GM04504 (cell line): ENCODE data around the gene FLRT2.

Experiments
- DNase-seq: peaks from one replicate; pipeline ENCODE4 v3.0.0-alpha.2; 2012; ENCODE audit warnings: low read depth

The FLRT2 gene, protein sequence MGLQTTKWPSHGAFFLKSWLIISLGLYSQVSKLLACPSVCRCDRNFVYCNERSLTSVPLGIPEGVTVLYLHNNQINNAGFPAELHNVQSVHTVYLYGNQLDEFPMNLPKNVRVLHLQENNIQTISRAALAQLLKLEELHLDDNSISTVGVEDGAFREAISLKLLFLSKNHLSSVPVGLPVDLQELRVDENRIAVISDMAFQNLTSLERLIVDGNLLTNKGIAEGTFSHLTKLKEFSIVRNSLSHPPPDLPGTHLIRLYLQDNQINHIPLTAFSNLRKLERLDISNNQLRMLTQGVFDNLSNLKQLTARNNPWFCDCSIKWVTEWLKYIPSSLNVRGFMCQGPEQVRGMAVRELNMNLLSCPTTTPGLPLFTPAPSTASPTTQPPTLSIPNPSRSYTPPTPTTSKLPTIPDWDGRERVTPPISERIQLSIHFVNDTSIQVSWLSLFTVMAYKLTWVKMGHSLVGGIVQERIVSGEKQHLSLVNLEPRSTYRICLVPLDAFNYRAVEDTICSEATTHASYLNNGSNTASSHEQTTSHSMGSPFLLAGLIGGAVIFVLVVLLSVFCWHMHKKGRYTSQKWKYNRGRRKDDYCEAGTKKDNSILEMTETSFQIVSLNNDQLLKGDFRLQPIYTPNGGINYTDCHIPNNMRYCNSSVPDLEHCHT

DNA sequence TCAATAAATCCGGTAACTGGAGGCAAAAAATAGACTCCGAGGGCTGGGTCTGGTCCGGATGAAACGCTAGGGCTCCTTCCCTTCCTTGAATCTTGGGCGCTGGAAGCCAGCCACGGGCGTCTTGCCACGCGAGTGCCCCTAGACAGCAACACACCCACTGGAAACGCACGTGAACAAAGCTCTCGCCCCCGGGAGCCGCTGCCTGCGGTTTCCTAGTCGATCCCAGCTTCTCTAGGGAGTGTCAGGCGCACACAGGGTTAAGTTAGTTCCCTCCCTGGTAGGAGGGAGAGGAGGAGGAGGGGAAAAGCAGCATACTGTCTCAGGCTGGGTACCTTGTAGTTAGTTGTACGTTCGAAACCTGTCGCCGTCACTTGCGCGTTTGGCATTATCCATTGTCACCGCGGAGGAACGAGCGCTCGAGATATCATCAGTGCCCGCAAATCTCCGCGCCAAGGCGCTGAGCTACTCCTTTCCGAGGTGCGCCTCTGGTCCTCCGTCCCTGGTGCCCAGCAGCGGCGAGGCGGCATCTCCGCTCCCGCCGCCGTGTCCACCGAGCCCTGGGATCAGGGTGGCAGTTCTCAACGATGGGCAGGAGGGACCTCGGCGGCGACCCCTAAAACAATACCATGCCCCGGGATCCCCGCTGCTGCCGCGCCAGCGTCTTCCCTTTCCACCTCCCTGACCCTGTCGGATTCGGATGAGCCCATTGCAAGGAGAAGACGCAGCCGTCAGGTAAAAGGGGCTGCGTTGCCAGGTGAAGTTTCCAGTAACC, at the start of gene FLRT2:
TSS of gene FLRT2 (plus strand) at position 342 of the 772 bp plus-strand sequence. CDS start 91,371 bp downstream, outside the sequence.
- DNase-seq = peak; percentile 58

DNA sequence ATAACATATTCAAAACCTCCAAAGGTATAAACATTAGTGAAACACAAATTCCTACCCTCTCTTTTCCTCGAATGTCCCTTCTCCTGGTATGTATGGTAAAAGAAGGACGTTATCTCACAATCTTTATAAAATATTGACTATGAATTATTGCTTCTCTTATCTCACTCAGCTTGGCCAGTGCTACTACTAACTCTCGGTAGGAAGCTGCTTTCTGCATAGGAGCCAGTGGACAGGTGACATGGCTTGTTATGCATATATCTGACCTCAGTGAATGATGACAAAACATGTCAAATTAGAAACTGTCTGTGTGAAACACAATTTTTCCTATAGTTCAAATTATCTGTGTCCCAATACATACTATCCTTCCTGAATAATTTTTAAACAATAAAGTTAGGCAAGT, 48.5 kb upstream of the FLRT2 start:
- no peak for DNase-seq

GRCh38 chr14:85482552-85482951, 47.4 kb upstream of the FLRT2 start:
- no peak for DNase-seq

DNA sequence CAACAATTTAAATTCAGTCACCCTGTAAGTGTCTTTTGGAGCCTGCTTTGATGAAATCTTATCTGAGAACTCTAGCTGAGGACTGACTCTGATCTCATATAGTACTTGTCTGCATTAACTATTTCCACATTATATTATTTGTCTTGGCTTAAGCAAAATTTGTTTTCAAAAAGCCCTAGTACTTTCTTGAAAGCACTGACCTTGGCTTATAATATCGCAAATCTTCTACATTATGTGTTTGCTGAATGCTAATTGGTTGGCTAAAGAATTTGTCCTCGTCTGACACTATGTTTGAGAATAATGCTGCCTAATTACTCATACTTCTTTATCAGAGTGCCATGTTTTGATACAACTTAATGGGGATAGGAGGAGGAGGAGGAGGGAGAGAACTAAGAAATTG, 46.9 kb upstream of the FLRT2 start:
- DNase-seq = no peak

GRCh38 chr14:85483652-85484051, 46.3 kb upstream of the FLRT2 start:
- no peak for DNase-seq

DNA sequence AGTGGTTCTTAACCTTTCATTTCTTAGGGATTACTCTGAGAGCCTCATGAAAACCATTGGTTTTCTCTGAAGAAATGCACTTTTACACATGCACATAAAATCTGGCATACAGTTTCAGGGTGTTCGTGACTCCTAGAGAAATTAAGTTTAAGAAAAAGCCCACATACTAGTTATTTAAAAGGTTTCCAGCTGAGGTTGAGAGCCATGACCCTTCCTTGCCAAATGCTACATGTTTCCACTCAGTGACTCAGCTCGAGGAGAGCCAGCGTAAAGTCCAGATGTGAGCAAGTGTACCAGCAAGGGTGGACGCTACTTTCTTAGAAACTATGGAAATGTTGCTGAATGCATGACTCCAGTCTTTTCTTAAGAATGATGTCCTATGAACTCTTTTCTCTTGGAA, 42.7 kb upstream of the FLRT2 start:
- DNase-seq = peak; percentile 94

GRCh38 chr14:85501751-85502150, 28.2 kb upstream of the FLRT2 start:
- DNase-seq = no peak

GRCh38 chr14:85508863-85509262, 21.1 kb upstream of the FLRT2 start:
- DNase-seq = no peak

DNA sequence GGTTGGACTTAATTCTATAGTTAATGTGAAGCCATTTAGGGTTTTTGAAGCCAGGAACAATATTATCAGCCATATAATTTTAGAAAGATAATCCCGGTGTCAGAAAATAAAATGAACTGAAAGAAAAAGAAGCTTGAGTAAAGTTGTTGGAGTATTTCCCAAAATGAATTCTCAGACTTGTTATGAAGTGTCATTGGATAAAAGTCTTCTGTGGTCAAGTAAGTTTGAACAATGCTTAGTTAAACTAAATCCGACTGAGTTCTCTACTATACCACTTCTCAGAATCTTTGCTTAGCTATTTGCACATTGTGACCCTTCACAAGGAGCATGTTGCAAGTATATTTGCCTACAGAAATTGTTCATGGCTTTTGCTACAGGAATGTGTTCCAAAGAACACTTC, 17.5 kb upstream of the FLRT2 start:
- no peak for DNase-seq

DNA sequence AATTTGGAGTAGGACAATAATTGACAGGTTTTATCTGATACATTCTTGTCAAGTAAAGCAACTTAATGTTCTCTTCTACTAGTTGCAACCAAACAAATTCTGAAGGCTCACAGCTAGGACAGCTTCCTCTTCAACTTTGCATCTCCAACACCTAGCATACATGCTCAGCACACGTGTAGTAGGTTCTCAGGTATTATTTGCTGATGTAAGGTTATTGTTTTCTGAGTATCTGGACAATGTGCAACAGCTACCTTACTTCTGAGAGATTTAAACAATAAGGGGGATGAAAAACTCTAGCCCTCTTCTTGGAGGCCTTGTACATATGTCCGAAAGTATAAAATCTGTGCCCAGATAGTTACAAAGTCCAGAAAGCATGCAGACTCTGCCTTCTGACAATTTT, 15.5 kb upstream of the FLRT2 start:
- DNase-seq = no peak

DNA sequence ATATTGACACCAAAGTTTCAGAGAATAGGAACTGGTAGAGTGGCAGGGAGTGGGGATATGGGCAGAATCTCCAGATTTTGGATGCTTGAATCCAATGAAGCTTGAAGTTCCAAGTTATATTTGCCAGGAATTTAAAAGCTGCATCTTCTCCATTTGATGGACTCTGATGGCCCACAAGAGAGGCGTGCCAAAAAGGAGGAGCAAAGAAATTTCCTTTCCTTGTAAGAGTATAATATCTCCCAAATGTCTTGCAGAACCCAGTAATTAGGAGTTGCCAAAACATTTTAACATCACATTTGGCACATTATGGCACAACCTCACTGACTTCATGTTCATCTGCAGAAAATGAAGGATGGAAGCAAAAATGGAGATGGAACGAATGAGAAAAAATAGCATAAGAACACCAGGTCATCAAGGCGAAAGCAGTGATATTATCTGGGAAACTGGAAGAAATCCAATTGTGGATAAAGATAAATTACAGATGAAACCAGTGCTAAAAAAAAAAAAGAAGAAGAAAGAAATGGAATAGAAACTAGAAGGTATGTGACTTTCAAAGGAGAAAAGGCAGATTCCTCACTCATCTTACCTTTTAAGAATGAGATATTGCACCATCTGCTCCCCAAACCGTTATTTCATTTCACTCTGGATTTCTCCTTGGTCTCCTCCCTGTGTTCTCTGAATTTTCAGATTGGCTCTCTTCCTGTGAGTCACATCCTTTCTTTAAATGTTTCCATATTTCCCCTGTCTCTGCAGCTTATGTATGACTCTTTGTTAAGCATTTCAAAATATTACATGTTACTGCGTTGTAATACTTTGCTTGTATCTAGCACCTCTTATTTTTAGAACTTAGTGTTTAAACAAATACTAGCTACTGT, 13.5 kb upstream of the FLRT2 start:
- peak; percentile 86 for DNase-seq

DNA sequence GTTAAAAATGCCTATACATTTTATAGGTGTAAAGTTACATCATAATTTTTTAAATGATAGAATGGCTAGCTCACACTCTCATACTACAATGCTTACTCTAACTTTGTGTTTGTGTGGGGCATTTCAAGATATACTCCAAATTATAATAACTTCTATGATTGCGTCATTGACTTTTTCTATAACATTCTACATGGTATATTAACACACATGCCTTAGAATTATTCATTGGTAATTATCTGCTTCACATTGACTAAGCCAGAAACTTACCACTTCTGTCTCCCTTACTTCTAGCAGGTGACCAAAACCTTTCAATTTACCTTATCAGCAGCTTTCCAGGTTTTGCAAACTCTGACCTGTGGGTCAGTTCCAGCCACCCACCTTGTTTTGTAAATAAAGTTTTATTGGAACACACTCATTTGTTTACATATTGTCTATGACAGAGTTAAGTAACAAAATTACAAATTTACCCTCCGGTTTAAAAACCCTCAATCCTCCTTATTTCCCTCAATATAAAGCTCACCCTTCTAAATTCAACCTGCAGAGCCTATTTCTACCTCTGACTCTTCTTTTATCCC, 12.7 kb upstream of the FLRT2 start:
- DNase-seq = no peak

DNA sequence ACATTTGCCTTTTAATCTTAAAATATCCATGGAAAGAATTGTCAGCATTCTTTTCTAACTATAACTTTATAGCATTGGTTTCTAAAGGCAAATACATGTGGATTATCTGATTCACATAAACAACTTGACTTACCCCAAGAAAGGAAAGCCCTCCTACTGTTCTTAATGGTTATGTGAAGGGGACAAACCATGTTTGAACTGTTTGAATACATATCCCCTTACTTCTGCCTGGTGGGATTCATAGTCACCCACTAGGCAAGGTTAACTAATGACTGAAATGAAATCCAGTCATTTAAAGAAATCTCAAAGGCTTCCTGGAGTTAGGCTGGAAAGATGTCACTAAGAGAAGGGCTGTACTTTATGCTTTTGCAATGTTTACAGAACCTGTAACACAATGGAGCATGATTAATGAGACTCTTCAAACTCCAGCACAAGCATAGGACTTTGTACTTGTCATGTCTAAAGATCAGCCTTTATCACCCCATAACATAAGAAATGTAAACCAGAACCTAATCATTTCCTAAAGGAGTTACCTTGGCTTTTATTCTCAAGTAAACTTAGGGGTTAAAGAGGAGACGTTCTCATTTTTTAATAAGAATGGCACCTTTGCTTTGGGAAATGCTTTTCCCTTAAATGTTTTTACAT, 10.2 kb upstream of the FLRT2 start:
- DNase-seq = no peak

GRCh38 chr14:85520581-85520980, 9.4 kb upstream of the FLRT2 start:
- DNase-seq = no peak

GRCh38 chr14:85523624-85524023, 6.3 kb upstream of the FLRT2 start:
- DNase-seq = no peak

DNA sequence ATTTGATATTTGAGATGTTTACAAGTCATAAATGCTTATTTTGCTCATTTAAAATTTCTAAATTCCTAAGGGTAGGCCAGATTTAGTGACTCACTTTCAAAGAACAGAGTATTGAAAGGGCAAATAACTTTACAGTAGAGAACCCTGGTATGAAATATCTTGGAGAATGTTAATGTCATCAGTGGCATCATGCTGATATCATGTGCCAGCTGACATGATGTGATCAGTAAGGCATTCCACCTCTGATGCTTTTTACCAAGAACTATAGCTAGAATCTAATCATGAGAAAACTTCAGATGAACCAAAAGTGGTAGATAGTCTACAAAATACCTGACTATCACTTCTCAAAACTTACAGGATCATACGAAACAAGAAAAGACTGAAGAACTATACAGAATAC, 2.9 kb upstream of the FLRT2 start:
- DNase-seq = no peak

DNA sequence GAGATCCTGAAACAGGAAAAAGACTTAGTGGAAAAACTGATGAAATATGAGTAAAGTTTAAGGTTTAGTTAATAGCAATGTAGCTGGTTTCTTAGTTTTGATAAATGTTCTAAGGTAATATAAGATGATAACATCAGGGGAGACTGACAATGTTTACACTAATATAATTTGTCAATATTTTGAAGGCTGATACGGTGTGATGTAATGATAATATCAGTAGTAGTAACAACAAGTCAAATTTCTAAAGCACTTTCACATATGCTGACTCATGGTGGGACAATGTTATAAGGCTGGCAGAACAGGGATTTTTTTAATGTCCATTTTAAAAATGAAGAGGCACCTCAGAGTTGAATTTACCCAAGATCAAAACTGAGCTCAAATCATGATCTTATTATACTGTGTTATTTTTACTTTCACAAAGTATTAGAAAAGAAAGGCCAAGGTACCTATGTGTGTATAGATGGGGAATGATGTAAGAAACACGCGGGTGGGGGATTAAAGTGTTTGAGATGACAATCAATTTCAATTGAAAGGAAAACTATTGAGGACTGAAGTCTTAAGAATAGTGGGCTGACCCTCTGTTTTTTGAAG, 2.4 kb upstream of the FLRT2 start:
- no peak for DNase-seq

DNA sequence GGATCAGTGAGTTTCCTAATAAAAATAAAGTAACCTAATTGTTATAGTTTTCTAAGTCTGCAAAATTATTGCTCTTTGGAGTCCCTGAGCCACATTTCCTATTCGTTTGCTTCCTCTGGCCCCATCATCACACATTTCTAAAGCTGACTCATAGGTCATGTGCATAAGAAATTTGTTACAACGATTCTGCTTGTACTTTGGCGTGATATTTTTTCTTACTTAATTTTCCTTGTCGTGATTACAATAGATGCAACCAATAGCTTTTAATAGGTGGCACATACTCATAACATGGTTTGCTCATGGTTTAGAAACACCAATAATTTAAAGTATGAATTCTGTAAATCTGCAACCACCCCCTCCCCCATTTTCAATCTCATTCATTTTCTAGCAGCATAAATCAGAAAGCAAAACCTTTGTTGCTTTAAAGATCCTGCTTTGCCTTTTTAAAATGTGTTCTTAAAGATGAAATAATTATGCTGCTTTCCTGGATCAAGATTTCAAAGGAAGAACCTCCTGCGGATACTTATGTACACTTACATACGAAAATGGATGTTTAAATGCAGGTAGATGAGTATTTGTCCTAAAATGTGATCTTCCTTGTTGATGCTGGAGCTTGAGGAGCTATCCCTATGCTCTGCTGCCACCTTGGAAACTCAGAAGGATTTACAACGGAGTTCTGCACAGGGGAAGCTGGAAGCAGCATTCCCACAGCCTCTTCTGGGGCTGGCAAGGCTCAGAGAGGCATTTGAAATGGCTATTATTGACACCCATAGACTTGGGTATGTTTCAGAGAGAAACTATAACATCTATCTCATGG, 1.7 kb upstream of the FLRT2 start:
- DNase-seq = peak; percentile 67

DNA sequence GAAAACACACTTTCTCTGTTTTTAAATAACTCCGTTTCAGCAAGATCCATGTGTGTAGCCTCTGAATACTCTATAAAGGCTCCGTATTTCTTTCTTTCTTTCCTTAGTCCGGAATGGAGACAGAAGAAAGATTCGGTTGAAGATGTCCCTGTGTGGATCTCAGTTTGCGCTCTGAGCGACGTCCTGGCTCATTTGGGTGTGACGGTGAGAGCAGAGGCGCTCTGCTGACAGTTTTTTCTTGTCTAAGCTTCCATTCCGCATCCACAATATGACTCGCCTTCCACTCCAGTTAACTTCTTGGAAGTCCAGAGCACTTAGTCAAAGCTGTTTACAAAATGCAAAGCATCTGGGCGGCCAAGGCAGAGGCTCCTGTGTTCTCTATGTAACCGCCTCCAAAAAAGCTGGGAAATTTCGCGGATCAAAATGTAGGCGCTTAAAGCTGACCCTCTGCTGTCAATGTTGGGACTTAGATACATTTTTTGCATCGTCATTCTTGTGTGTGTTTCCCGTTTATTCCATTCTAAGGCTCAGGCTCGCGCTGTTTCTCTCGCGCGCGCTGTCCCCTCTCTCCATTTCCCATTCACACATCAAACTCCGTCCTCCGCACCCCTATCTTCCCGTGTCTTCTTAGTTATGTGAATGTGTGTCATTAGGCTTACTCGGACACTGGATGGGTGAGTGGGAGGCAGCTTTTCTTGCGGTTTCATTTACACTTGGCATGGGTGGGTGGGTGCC, 880 bp upstream of the FLRT2 start:
- peak; percentile 58 for DNase-seq
